IMR-90 (cell line): ENCODE data around the gene LDAF1. TPM values are rescaled to one million over a fixed set of nuclear protein-coding genes. Genes with fewer than 3 reads are reported as not detected.
"Not testable (repeated sequence)": the region's sequence is repeated elsewhere in the genome, so short reads cannot be mapped to it uniquely, and the experiment has no call there.

Experiments used
- ATAC-seq: fragments of 200-7000 bp; cut with Tn5 transposase; 2 replicates; pipeline ENCODE4 v1.9.1; 2020; ENCODE audit warnings: low read depth, mild to moderate bottlenecking, moderate library complexity
- BruUV-seq: library from RNA; stranded (reverse); fragments of 400-500 nt; replicated peaks from 2 replicates; lab custom pipeline; 2021; lab: Mats Ljungman, UMichigan
- CTCF ChIA-PET: fragments of 300-600 bp; formaldehyde crosslinking; extraction: SDS; loops from one replicate; lab custom pipeline; 2021; ENCODE audit warnings: antibody characterized with exemption; lab: Yijun Ruan, JAX
- POLR2A ChIA-PET: fragments of 300-600 bp; sonication (Branson Sonifier 250); formaldehyde crosslinking; loops from one replicate; lab custom pipeline; 2022; ENCODE audit warnings: antibody characterized with exemption; ENCODE audit not compliant: unreplicated experiment; lab: Charles Lee
- DNase-seq: peaks from one replicate; pipeline ENCODE4 v3.0.0; 2013
- H2AFZ ChIP-seq: replicated peaks from 2 replicates; pipeline ENCODE3; 2013; ENCODE audit warnings: low read length, mild to moderate bottlenecking; ENCODE audit not compliant: poor library complexity
- H2AK5ac ChIP-seq: 2 replicates; pipeline ENCODE4 v1.6.1; 2013; ENCODE audit warnings: low read depth, low read length, inconsistent platforms
- H2AK9ac ChIP-seq: replicated peaks from 2 replicates; pipeline ENCODE3; 2013; ENCODE audit warnings: mild to moderate bottlenecking, low read depth, low read length, moderate library complexity; ENCODE audit not compliant: poor library complexity
- H2BK120ac ChIP-seq: 2 replicates; pipeline ENCODE4 v1.6.1; 2013; ENCODE audit warnings: low read depth, low read length, inconsistent platforms
- H2BK15ac ChIP-seq: 3 replicates; pipeline ENCODE4 v1.6.1; 2013; ENCODE audit warnings: low read depth, low read length, inconsistent platforms
- H2BK20ac ChIP-seq: 2 replicates; pipeline ENCODE4 v1.6.1; 2013; ENCODE audit warnings: low read depth, mild to moderate bottlenecking, inconsistent platforms, low read length, moderate library complexity
- H2BK5ac ChIP-seq: 2 replicates; pipeline ENCODE4 v1.6.1; 2013; ENCODE audit warnings: mild to moderate bottlenecking, low read depth, low read length, inconsistent platforms; ENCODE audit not compliant: poor library complexity, severe bottlenecking
- H3K14ac ChIP-seq: replicated peaks from 2 replicates; pipeline ENCODE4 v1.6.1; 2013; ENCODE audit warnings: low read depth, low read length, inconsistent platforms
- H3K18ac ChIP-seq: 2 replicates; pipeline ENCODE4 v1.6.1; 2013; ENCODE audit warnings: low read depth, low read length, control low read depth
- H3K23ac ChIP-seq: 2 replicates; pipeline ENCODE4 v1.6.1; 2013; ENCODE audit warnings: low read depth, low read length, inconsistent platforms
- H3K27ac ChIP-seq: 2 replicates; pipeline ENCODE4 v1.5.1; 2013; ENCODE audit warnings: mild to moderate bottlenecking, control low read depth, low read length; ENCODE audit not compliant: insufficient read depth
- H3K27me3 ChIP-seq: 2 replicates; pipeline ENCODE4 v1.6.1; 2013; ENCODE audit warnings: low read length; ENCODE audit not compliant: control insufficient read depth, insufficient read depth
- H3K36me3 ChIP-seq: 2 replicates; pipeline ENCODE4 v1.6.1; 2013; ENCODE audit warnings: low read length, mixed read lengths; ENCODE audit not compliant: control insufficient read depth, insufficient read depth
- H3K4ac ChIP-seq: 2 replicates; pipeline ENCODE4 v1.6.1; 2013; ENCODE audit warnings: low read depth, low read length, inconsistent platforms
- H3K4me1 ChIP-seq: 2 replicates; pipeline ENCODE4 v1.6.1; 2013; ENCODE audit warnings: low read length, mixed read lengths; ENCODE audit not compliant: control insufficient read depth, insufficient read depth
- H3K4me2 ChIP-seq: 2 replicates; pipeline ENCODE4 v1.6.1; 2013; ENCODE audit warnings: low read depth, mild to moderate bottlenecking, control low read depth, low read length, moderate library complexity
- H3K4me3 ChIP-seq: 2 replicates; pipeline ENCODE4 v1.5.1; 2013; ENCODE audit warnings: low read depth, mild to moderate bottlenecking, control low read depth, low read length, moderate library complexity; ENCODE audit not compliant: insufficient read depth
- H3K56ac ChIP-seq: 2 replicates; pipeline ENCODE4 v1.6.1; 2013; ENCODE audit warnings: low read length, inconsistent platforms; ENCODE audit not compliant: insufficient read depth; ENCODE audit errors: extremely low read depth
- H3K79me1 ChIP-seq, 2 experiments: 2 replicates each; pipeline ENCODE4 v1.6.1; 2013; ENCODE audit warnings: low read length in 2 of 2, inconsistent platforms in 1 of 2, low read depth in 1 of 2
- H3K9ac ChIP-seq: 2 replicates; pipeline ENCODE4 v1.6.1; 2013; ENCODE audit warnings: low read depth, low read length, control low read depth
- H3K9me1 ChIP-seq: 2 replicates; pipeline ENCODE4 v1.6.1; 2013; ENCODE audit warnings: low read length, inconsistent platforms; ENCODE audit not compliant: insufficient read depth
- H3K9me3 ChIP-seq: 2 replicates; pipeline ENCODE4 v1.6.1; 2013; ENCODE audit warnings: low read length; ENCODE audit not compliant: control insufficient read depth, insufficient read depth
- H4K20me1 ChIP-seq: 2 replicates; pipeline ENCODE4 v1.6.1; 2013; ENCODE audit warnings: low read length, inconsistent platforms; ENCODE audit not compliant: insufficient read depth
- H4K5ac ChIP-seq: 2 replicates; pipeline ENCODE4 v1.6.1; 2013; ENCODE audit warnings: mild to moderate bottlenecking, low read depth, low read length, control low read depth
- H4K8ac ChIP-seq, 2 experiments: 2 replicates each; pipeline ENCODE4 v1.6.1; 2013; ENCODE audit warnings: low read depth in 2 of 2, low read length in 2 of 2, control low read depth in 1 of 2, inconsistent platforms in 1 of 2
- H4K91ac ChIP-seq: 2 replicates; pipeline ENCODE4 v1.6.1; 2013; ENCODE audit warnings: low read depth, low read length, inconsistent platforms; ENCODE audit not compliant: insufficient read depth
- CEBPB ChIP-seq: IDR thresholded peaks from 2 replicates; pipeline ENCODE4 v1.6.1; 2012; ENCODE audit warnings: low read depth, low read length, improper control_type of control experiment
- MAFK ChIP-seq: IDR thresholded peaks from 2 replicates; pipeline ENCODE4 v1.6.1; 2012; ENCODE audit warnings: low read depth, low read length, improper control_type of control experiment
- MAZ ChIP-seq: IDR thresholded peaks from 2 replicates; pipeline ENCODE4 v1.6.1; 2012; ENCODE audit warnings: low read depth, mild to moderate bottlenecking, low read length, improper control_type of control experiment, moderate library complexity, borderline replicate concordance
- MXI1 ChIP-seq: IDR thresholded peaks from 2 replicates; pipeline ENCODE4 v1.6.1; 2012; ENCODE audit warnings: low read depth, mild to moderate bottlenecking, low read length, moderate library complexity, borderline replicate concordance
- POLR2A ChIP-seq: IDR thresholded peaks from 2 replicates; pipeline ENCODE4 v1.6.1; 2012; ENCODE audit warnings: mild to moderate bottlenecking, low read depth, low read length
- RAD21 ChIP-seq: IDR thresholded peaks from 2 replicates; pipeline ENCODE4 v1.6.1; 2012; ENCODE audit warnings: low read length, improper control_type of control experiment
- RCOR1 ChIP-seq: IDR thresholded peaks from 2 replicates; pipeline ENCODE4 v1.6.1; 2012; ENCODE audit warnings: mild to moderate bottlenecking, low read length, improper control_type of control experiment; ENCODE audit not compliant: insufficient replicate concordance
- WGBS, 2 experiments: methylation state at CpG; one replicate each; pipeline versions ENCODE4 v1.1.5 to v1.1.7; 2013; ENCODE audit warnings: missing lambda C conversion rate in 2 of 2; ENCODE audit not compliant: insufficient read length in 1 of 2; ENCODE audit errors: extremely low coverage in 2 of 2; 5-methylcytosine and 5-hydroxymethylcytosine counted together
- dilution Hi-C: fragments of 300-500 bp; cut with HindIII; formaldehyde crosslinking; loops from one replicate; pipeline ENCODE4 v1.14.3; 2018; ENCODE audit warnings: low sequenced_read_pairs; ENCODE audit not compliant: unreplicated experiment
- in situ Hi-C: fragments of 300-500 bp; cut with MboI; formaldehyde crosslinking; loops from 3 replicates; pipeline ENCODE4 v1.14.3; 2019; ENCODE audit warnings: low sequenced_read_pairs, inconsistent platforms, mixed read lengths
- intact Hi-C: fragments of 100-400 bp; cut with micrococcal nuclease; formaldehyde crosslinking; loops from 2 replicates; pipeline ENCODE4 v1.10.0; 2022
- polyA plus RNA-seq, 3 experiments: library from polyadenylated mRNA; depleted of rRNA; stranded (reverse); fragments of >200 nt; gene quantifications; 2 replicates each; pipeline ENCODE4 v1.2.3, GENCODE V29; 2012; ENCODE audit warnings: low replicate concordance in 1 of 3
- total RNA-seq: library from RNA; depleted of rRNA; stranded (reverse); fragments of >200 nt; gene quantifications from 2 replicates; pipeline ENCODE4 v1.2.3, GENCODE V29; 2012

Gene LDAF1
- total and polyA plus RNA-seq, 2 of the 4 experiments (the other 2 are of a cell fraction): 21.0 to 62.2 TPM

DNA sequence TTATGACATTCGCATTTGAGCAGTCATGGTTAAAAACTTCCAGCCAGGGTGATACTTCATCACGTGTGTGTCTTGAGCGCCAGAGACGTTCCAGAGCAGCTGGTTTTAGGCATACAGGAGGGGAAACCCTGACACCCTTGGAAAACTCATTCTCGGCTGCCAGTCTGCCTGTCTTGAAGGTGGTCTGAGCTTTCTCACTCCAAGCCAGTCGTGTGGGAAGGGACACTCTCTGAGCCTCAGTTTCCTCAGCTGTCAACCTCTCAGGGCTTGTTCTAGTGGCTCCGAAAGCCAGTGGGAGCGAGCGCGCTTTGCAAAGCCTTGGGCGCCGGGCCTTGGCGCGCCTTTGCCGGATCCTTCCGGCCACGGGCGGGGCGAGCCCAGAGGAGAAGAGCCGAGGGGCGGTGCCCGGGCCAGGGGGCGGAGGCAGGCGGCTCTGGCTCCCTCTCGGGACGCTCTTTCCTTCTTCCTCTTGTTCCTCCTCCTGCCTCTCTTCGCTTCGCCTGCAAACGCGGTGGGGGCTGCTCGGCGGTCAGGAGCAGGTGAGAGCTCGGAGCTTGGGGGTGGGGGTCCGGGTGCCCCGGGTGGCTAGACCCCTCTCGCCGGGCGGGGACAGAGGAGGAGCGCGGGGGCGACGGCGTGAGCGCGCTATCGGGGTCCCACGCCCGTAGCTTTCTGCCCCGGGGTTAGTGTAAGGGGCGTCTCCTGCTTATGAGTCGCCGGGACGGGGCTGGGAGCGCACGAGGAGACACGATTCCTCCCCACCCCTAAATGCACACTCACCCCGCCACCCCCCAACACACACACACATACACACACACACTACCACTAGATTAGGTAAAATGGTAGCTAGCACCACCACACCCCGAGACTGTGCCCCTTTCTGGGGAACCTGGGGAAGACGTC, at the start of gene LDAF1 (continued):
- no peak for TF ChIP-seq RCOR1
- no peak for TF ChIP-seq POLR2A
- no peak for TF ChIP-seq MAFK
- 0 out of 2 replicates have a peak, but pooled peaks have one; percentile 34 for TF ChIP-seq MXI1
- no peak for TF ChIP-seq CEBPB
- TF ChIP-seq RAD21: peak; percentile 12; the same call in 1 of the 2 replicates
- TF ChIP-seq MAZ: peak; percentile 81

DNA sequence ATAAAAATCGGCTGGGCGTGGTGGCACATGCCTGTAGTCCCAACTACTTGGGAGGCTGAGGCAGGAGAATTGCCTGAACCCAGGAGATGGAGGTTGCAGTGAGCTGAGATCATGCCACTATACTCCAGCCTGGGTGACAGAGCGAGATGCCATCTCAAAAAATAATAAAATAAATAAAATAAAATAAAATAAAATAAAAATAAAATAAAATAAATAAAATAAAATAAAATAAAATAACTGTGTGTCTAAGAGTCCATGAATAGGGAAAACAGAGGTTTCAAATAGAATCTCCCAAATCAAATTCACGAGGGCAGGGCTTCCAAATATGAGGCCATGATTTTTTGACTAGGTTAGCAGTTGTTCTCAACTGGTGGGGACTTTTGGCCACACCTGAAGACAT, 42.9 kb upstream of the LDAF1 start:
- intact Hi-C loops: not testable (repeated sequence)
- 75% methylated on average over 2 of the region's 4 CpGs; no CpG with 5 or more reads in 1 of the 2 experiments for WGBS, 2 experiments

More for the DNA sequence above, 42.9 kb upstream of the LDAF1 start:
- H3K4ac ChIP-seq, in situ Hi-C loops, H3K23ac ChIP-seq, H3K27ac ChIP-seq, H3K9me1 ChIP-seq, H2BK5ac ChIP-seq, POLR2A ChIA-PET, H2BK15ac ChIP-seq, H3K9me3 ChIP-seq, H2AK5ac ChIP-seq, H3K18ac ChIP-seq, H3K79me1 ChIP-seq, H4K8ac ChIP-seq, H3K9ac ChIP-seq, dilution Hi-C loops, ATAC-seq, CTCF ChIA-PET, H2BK20ac ChIP-seq, H4K20me1 ChIP-seq, H4K91ac ChIP-seq, H2BK120ac ChIP-seq, H3K56ac ChIP-seq, DNase-seq, H2AK9ac ChIP-seq, BruUV-seq, H3K4me2 ChIP-seq, H3K4me1 ChIP-seq, H3K36me3 ChIP-seq, H3K14ac ChIP-seq, H4K5ac ChIP-seq, H3K27me3 ChIP-seq, H3K4me3 ChIP-seq, H2AFZ ChIP-seq: not testable (repeated sequence)
